H1 (cell line): ENCODE results near the gene NDFIP2. TPM values are rescaled to one million over a fixed set of nuclear protein-coding genes. Genes with fewer than 3 reads are reported as not detected.

Source experiments
- CTCF ChIA-PET: fragments of 300-600 bp; sonication (Branson Sonifier 250); formaldehyde crosslinking; loops from one replicate; lab custom pipeline; 2021; ENCODE audit not compliant: partially characterized antibody; lab: Charles Lee
- POLR2A ChIA-PET: fragments of 300-600 bp; sonication (Branson Sonifier 250); formaldehyde crosslinking; loops from one replicate; lab custom pipeline; 2021; ENCODE audit warnings: inconsistent platforms; ENCODE audit not compliant: partially characterized antibody; lab: Charles Lee
- DNase-seq, 2 experiments: peaks; one replicate each; pipeline versions ENCODE4 v3.0.0 to v3.0.0-alpha.2; 2010 to 2022; ENCODE audit warnings: low spot score in 2 of 2, low read depth in 1 of 2, mixed read lengths in 1 of 2
- FAIRE-seq: peaks from 2 replicates; lab custom pipeline; 2011; peaks lifted over from hg19 to GRCh38; lab: Jason Lieb, UNC
- H2AFZ ChIP-seq: 2 replicates; pipeline ENCODE4 v1.8.1; 2012; ENCODE audit warnings: low read length, inconsistent platforms
- H2AK5ac ChIP-seq: 2 replicates; pipeline ENCODE4 v1.6.1; 2013; ENCODE audit warnings: low read depth, low read length
- H2BK120ac ChIP-seq: replicated peaks from 2 replicates; pipeline ENCODE3; 2013; ENCODE audit warnings: low read depth, low read length, inconsistent platforms
- H2BK12ac ChIP-seq: 2 replicates; pipeline ENCODE4 v1.6.1; 2013; ENCODE audit warnings: low read depth, low read length
- H2BK15ac ChIP-seq: 2 replicates; pipeline ENCODE4 v1.6.1; 2013; ENCODE audit warnings: low read length
- H2BK20ac ChIP-seq: 2 replicates; pipeline ENCODE4 v1.6.1; 2013; ENCODE audit warnings: low read length
- H2BK5ac ChIP-seq: 2 replicates; pipeline ENCODE4 v1.6.1; 2013; ENCODE audit warnings: low read depth, low read length
- H3K14ac ChIP-seq: 2 replicates; pipeline ENCODE4 v1.6.1; 2013; ENCODE audit warnings: inconsistent platforms; ENCODE audit not compliant: insufficient read length
- H3K18ac ChIP-seq: 2 replicates; pipeline ENCODE4 v1.6.1; 2013; ENCODE audit warnings: low read length; ENCODE audit errors: extremely low read depth
- H3K23ac ChIP-seq: 2 replicates; pipeline ENCODE4 v1.6.1; 2013; ENCODE audit warnings: inconsistent platforms; ENCODE audit not compliant: insufficient read length
- H3K23me2 ChIP-seq: 2 replicates; pipeline ENCODE4 v1.6.1; 2013; ENCODE audit warnings: low read depth, low read length
- H3K27ac ChIP-seq: 2 replicates; pipeline ENCODE4 v1.6.1; 2011; ENCODE audit warnings: low read depth, low read length, inconsistent platforms
- H3K27me3 ChIP-seq, 4 experiments: replicated peaks in 1 of 4; 1 replicate in 1 of 4; 2 replicates in 3 of 4; pipeline versions ENCODE4 v1.6.1 to v1.8.1; 2011 to 2013; ENCODE audit warnings: low read length in 3 of 4, mild to moderate bottlenecking in 3 of 4, inconsistent platforms in 2 of 4, mixed read lengths in 2 of 4, moderate library complexity in 1 of 4; ENCODE audit not compliant: control insufficient read depth in 3 of 4, insufficient read depth in 3 of 4; ENCODE audit errors: extremely low read depth in 1 of 4
- H3K36me3 ChIP-seq, 4 experiments: 2 replicates each; pipeline versions ENCODE4 v1.6.1 to v1.8.1; 2011 to 2013; ENCODE audit warnings: mild to moderate bottlenecking in 4 of 4, low read length in 3 of 4, moderate library complexity in 2 of 4, control low read depth in 1 of 4, inconsistent platforms in 1 of 4; ENCODE audit not compliant: insufficient read depth in 4 of 4, control insufficient read depth in 2 of 4
- H3K4ac ChIP-seq: replicated peaks from 2 replicates; pipeline ENCODE3; 2013; ENCODE audit warnings: low read length, low read depth, mixed read lengths, inconsistent platforms; ENCODE audit not compliant: insufficient read length
- H3K4me1 ChIP-seq, 4 experiments: replicated peaks in 1 of 4; 1 replicate in 1 of 4; 2 replicates in 3 of 4; pipeline versions ENCODE4 v1.6.1 to v1.8.1; 2011 to 2013; ENCODE audit warnings: low read length in 3 of 4, inconsistent platforms in 2 of 4, mixed read lengths in 1 of 4; ENCODE audit not compliant: insufficient read depth in 4 of 4, control insufficient read depth in 3 of 4
- H3K4me2 ChIP-seq, 2 experiments: 2 replicates each; pipeline versions ENCODE4 v1.6.1 to v1.8.1; 2011 to 2013; ENCODE audit warnings: low read depth in 2 of 2, low read length in 2 of 2, control low read depth in 1 of 2, inconsistent platforms in 1 of 2, mild to moderate bottlenecking in 1 of 2; ENCODE audit not compliant: insufficient read depth in 1 of 2
- H3K4me3 ChIP-seq, 4 experiments: fragments of 200-600, 300-600 bp in 1 of 4; sonication (generic), shearing (Covaris generic), sonication (Bioruptor Twin) in 1 of 4; 2 replicates each; pipeline versions ENCODE4 v1.5.1 to v1.8.1; 2011 to 2016; ENCODE audit warnings: low read length in 4 of 4, low read depth in 3 of 4, control low read depth in 2 of 4, inconsistent platforms in 2 of 4, mild to moderate bottlenecking in 2 of 4, mixed read lengths in 1 of 4, moderate library complexity in 1 of 4; ENCODE audit not compliant: insufficient read depth in 2 of 4; ENCODE audit errors: extremely low read depth in 1 of 4
- H3K56ac ChIP-seq: replicated peaks from 2 replicates; pipeline ENCODE3; 2013; ENCODE audit warnings: low read depth, mild to moderate bottlenecking, mixed read lengths, low read length, inconsistent platforms; ENCODE audit not compliant: insufficient read length
- H3K79me1 ChIP-seq: 2 replicates; pipeline ENCODE4 v1.6.1; 2013; ENCODE audit warnings: low read depth, low read length, control low read depth
- H3K79me2 ChIP-seq, 2 experiments: 2 replicates each; pipeline versions ENCODE4 v1.6.1 to v1.8.1; 2012 to 2013; ENCODE audit warnings: low read length in 2 of 2, mild to moderate bottlenecking in 2 of 2, inconsistent platforms in 1 of 2; ENCODE audit not compliant: insufficient read depth in 2 of 2, control insufficient read depth in 1 of 2
- H3K9ac ChIP-seq, 4 experiments: replicated peaks in 1 of 4; 1 replicate in 1 of 4; 2 replicates in 3 of 4; pipeline versions ENCODE4 v1.6.1 to v1.8.1; 2011 to 2013; ENCODE audit warnings: low read depth in 3 of 4, low read length in 3 of 4, control low read depth in 2 of 4, mild to moderate bottlenecking in 2 of 4, moderate library complexity in 2 of 4, inconsistent platforms in 1 of 4; ENCODE audit errors: extremely low read depth in 1 of 4
- H3K9me3 ChIP-seq, 2 experiments: 2 replicates each; pipeline versions ENCODE4 v1.6.1 to v1.8.1; 2012 to 2013; ENCODE audit warnings: mild to moderate bottlenecking in 2 of 2, moderate library complexity in 2 of 2, control low read depth in 1 of 2, inconsistent platforms in 1 of 2, low read depth in 1 of 2, low read length in 1 of 2, mixed read lengths in 1 of 2; ENCODE audit not compliant: insufficient read depth in 2 of 2
- H4K20me1 ChIP-seq, 2 experiments: replicated peaks in 1 of 2; 2 replicates each; pipeline versions ENCODE3 to v1.8.1; 2011 to 2013; ENCODE audit warnings: inconsistent platforms in 2 of 2, low read length in 2 of 2, mild to moderate bottlenecking in 1 of 2; ENCODE audit not compliant: insufficient read depth in 2 of 2, control insufficient read depth in 1 of 2
- H4K5ac ChIP-seq: 2 replicates; pipeline ENCODE4 v1.6.1; 2013; ENCODE audit warnings: low read length, low read depth, mixed read lengths, inconsistent platforms; ENCODE audit not compliant: insufficient read length
- H4K8ac ChIP-seq: 2 replicates; pipeline ENCODE4 v1.8.0; 2013; ENCODE audit warnings: mild to moderate bottlenecking, moderate library complexity, low read length, inconsistent platforms; ENCODE audit not compliant: insufficient read depth; ENCODE audit errors: extremely low read depth
- H4K91ac ChIP-seq: replicated peaks from 2 replicates; pipeline ENCODE3; 2013; ENCODE audit warnings: low read length, mixed read lengths, inconsistent platforms; ENCODE audit not compliant: insufficient read length
- ASH2L ChIP-seq: fragments of 200-600, 300-600 bp; sonication (generic); IDR thresholded peaks from one replicate; pipeline ENCODE4 v1.7.1; 2017; ENCODE audit warnings: low read length
- ATF3 ChIP-seq: IDR thresholded peaks from 2 replicates; pipeline ENCODE4 v1.6.1; 2011; ENCODE audit warnings: low read depth, mild to moderate bottlenecking, low read length; ENCODE audit not compliant: insufficient read depth
- CHD2 ChIP-seq: IDR thresholded peaks from 2 replicates; pipeline ENCODE4 v1.6.1; 2012; ENCODE audit warnings: low read length, improper control_type of control experiment
- CTBP2 ChIP-seq: IDR thresholded peaks from 2 replicates; pipeline ENCODE4 v1.7.0; 2011; ENCODE audit warnings: borderline replicate concordance, mild to moderate bottlenecking, moderate library complexity, mixed read lengths, low read length; ENCODE audit not compliant: insufficient read depth, insufficient read length
- HDAC6 ChIP-seq: IDR thresholded peaks from one replicate; pipeline ENCODE4 v1.7.1; 2012; ENCODE audit warnings: low read depth, mild to moderate bottlenecking, inconsistent platforms, low read length, moderate library complexity
- KDM4A ChIP-seq: IDR thresholded peaks from one replicate; pipeline ENCODE4 v1.7.1; 2012; ENCODE audit warnings: low read depth, mild to moderate bottlenecking, moderate library complexity, low read length, inconsistent platforms; ENCODE audit not compliant: severe bottlenecking
- NRF1 ChIP-seq: IDR thresholded peaks from 2 replicates; pipeline ENCODE4 v1.6.1; 2011; ENCODE audit warnings: mild to moderate bottlenecking, low read depth, low read length, improper control_type of control experiment
- POLR2AphosphoS5 ChIP-seq: IDR thresholded peaks from 2 replicates; pipeline ENCODE4 v1.6.1; 2011; ENCODE audit warnings: low read depth, low read length
- RBBP5 ChIP-seq: IDR thresholded peaks from 2 replicates; pipeline ENCODE4 v1.7.1; 2012; ENCODE audit warnings: low read depth, mild to moderate bottlenecking, inconsistent platforms, low read length, moderate library complexity, borderline replicate concordance
- RXRA ChIP-seq: IDR thresholded peaks from 2 replicates; pipeline ENCODE4 v1.6.1; 2011; ENCODE audit warnings: low read depth, mild to moderate bottlenecking, low read length, moderate library complexity; ENCODE audit not compliant: insufficient read depth
- SIN3A ChIP-seq, 2 experiments: IDR thresholded peaks in 1 of 2; conservative IDR thresholded peaks in 1 of 2; 2 replicates each; pipeline ENCODE4 v1.6.1; 2011 to 2012; ENCODE audit warnings: low read length in 2 of 2, improper control_type of control experiment in 1 of 2, low read depth in 1 of 2, mild to moderate bottlenecking in 1 of 2
- SP4 ChIP-seq: IDR thresholded peaks from 2 replicates; pipeline ENCODE4 v1.6.1; 2012; ENCODE audit warnings: low read length, inconsistent platforms
- WGBS, 2 experiments: shearing (Covaris generic) in 1 of 2; methylation state at CpG; one replicate each; pipeline versions ENCODE4 v1.1.6 to v1.1.7; 2013 to 2015; ENCODE audit warnings: low lambda C conversion rate in 2 of 2, mixed read lengths in 2 of 2, inconsistent platforms in 1 of 2, low coverage in 1 of 2, missing lambda C conversion rate in 1 of 2; ENCODE audit not compliant: insufficient replicate concordance in 2 of 2, insufficient coverage in 1 of 2, insufficient read length in 1 of 2; ENCODE audit errors: extremely low coverage in 1 of 2, missing lambda C conversion rate in 1 of 2; 5-methylcytosine and 5-hydroxymethylcytosine counted together
- polyA plus RNA-seq, 7 experiments: library from polyadenylated mRNA; depleted of rRNA in 3 of 7; stranded (reverse) in 5 of 7; unstranded in 2 of 7; fragments of >200 nt in 5 of 7; fragments of 200-250 nt in 2 of 7; gene quantifications; 1 replicate in 5 of 7; 2 replicates in 1 of 7; 4 replicates in 1 of 7; pipeline versions ENCODE4 v1.2.1 to v1.2.3, GENCODE V29; 2011 to 2013; ENCODE audit warnings: missing spikeins in 2 of 7, mixed read lengths in 2 of 7
- total RNA-seq: library from RNA; stranded (reverse); fragmentation: NEBNext Ultra II Directional; extraction: Animal tissue kit (Norgen Biotek cat#: 25700); gene quantifications from 2 replicates; pipeline ENCODE4 v1.2.1, GENCODE V29; 2021

Gene NDFIP2
- total and polyA plus RNA-seq, 2 of the 8 experiments (the other 6 are each of a cell fraction or from before 2014, with no cell fraction given): 11.1 to 32.9 TPM

GRCh38 chr13:79456051-79456450, 24.9 kb upstream of the NDFIP2 start:
- Histone ChIP-seq H3K4me1 (peaks cover 0 to 4% (median 0%) of the 10 kb centered on the region in 4 experiments; a peak in 2 of 7 replicates), H3K56ac (no peak overlapping the region), H3K4me3 (no peak overlapping the region), H3K9me3 (no peaks in the 10 kb centered on the region), H3K23me2 (no peaks in the 10 kb centered on the region), H2BK20ac (no peak overlapping the region), H4K91ac (no peak overlapping the region), H3K4ac (no peak overlapping the region), H2BK12ac (no peak overlapping the region), H3K27me3 (no peaks in the 10 kb centered on the region), H2BK15ac (no peak overlapping the region), H3K4me2 (no peak overlapping the region), H2AK5ac (no peak overlapping the region), H3K36me3 (no peaks in the 10 kb centered on the region), H2BK120ac (no peak overlapping the region), H4K5ac (no peak overlapping the region), H3K23ac (no peak overlapping the region), H4K8ac (no peak overlapping the region), H3K18ac (no peak overlapping the region), H3K79me1 (no peaks in the 10 kb centered on the region), H3K79me2 (no peaks in the 10 kb centered on the region), H4K20me1 (no peaks in the 10 kb centered on the region), H2BK5ac (no peak overlapping the region), H3K9ac (no peak overlapping the region), H3K14ac (no peak overlapping the region), H3K27ac (no peak overlapping the region), H2AFZ (no peak overlapping the region)
- FAIRE-seq (no peak), DNase-seq (no peak)
- CTCF ChIA-PET: interaction anchor here (0.7 to 3.5 kb wide), 3 partner anchors 22 to 85 kb away, joined by 3 to 19 read pairs (median 6); no protein-coding TSS in a partner anchor
- POLR2A ChIA-PET: no interaction called here
- 100% methylated on average over 1 of the region's 1 CpG; no CpG with 5 or more reads in 1 of the 2 experiments for WGBS, 2 experiments
- TF ChIP-seq RBBP5 (no peak), CHD2 (no peak), HDAC6 (no peak), SP4 (no peak), ATF3 (no peak), KDM4A (no peak), ASH2L (no peak), SIN3A (conservative IDR thresholded peaks at IDR 0.05 in 1 of 2, IDR thresholded peaks at IDR 0.05 in 1 of 2; ENCODE audit: low read depth in 1 of 2, low read length in 2 of 2) (no peak), POLR2AphosphoS5 (no peak), CTBP2 (no peak), NRF1 (no peak), RXRA (no peak)
